ENCODE data around the gene SLC35A1. TPM values are rescaled to one million over a fixed set of nuclear protein-coding genes. Genes with fewer than 3 reads are reported as not detected.

SLC35A1 gene
- total RNA-seq, 1 experiment from 2014 or later = 9.9 TPM

DNA sequence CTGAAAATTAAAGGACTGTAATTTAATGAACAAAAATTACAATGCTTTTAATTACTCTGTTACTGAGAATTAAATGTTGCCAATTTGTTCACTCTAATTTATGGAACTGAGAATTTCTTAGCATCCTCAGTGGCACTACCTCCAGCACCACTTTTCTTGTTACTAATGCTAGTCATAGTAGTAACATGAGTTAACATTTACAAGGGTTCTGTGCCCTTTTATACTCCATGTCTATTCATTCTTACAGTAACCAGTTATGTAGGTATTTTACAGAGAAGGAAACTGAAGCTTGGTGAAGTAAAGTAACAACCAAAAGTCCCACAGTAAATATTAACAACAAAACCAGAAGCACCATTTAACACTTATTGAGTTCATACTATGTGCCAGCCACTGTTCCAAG is 82.7 kb downstream of the SLC35A1 start:
- no peaks in the 10 kb centered on the region for H3K27me3 ChIP-seq (ENCODE audit: low read length)
- DNase-seq = no peak
- no peaks in the 10 kb centered on the region for H3K9me3 ChIP-seq (ENCODE audit: low read length)
- no peaks in the 10 kb centered on the region for H4K20me1 ChIP-seq (ENCODE audit: low read length)
- no peaks in the 10 kb centered on the region for H3F3A ChIP-seq (ENCODE audit: low read length, unreplicated experiment)
- H3K36me3 ChIP-seq (ENCODE audit: low read depth, low read length) = no peaks in the 10 kb centered on the region
- POLR2A ChIA-PET (ENCODE audit: unreplicated experiment) = no interaction called here
- BruUV-seq (replicated peaks) = no TSS peak
- intact Hi-C loops (cut with micrococcal nuclease) = no loop called here
- no peak overlapping the region for H3K4me3 ChIP-seq (ENCODE audit: low read length)
- no peak overlapping the region for H3K27ac ChIP-seq (ENCODE audit: low read length)
- no peak for TF ChIP-seq EZH2 (IDR thresholded peaks at IDR 0.05; ENCODE audit: low read length, unreplicated experiment)
- TF ChIP-seq CTCF (conservative IDR thresholded peaks at IDR 0.05; ENCODE audit: low read depth, low read length) = no peak
- no peak for TF ChIP-seq EZH2phosphoT487 (IDR thresholded peaks at IDR 0.05; ENCODE audit: borderline replicate concordance, low read length)
- H3K79me2 ChIP-seq (ENCODE audit: low read length) = no peaks in the 10 kb centered on the region
- no peak overlapping the region for H3K9ac ChIP-seq (ENCODE audit: low read length)
- no peaks in the 10 kb centered on the region for H3K9me2 ChIP-seq (replicated peaks; ENCODE audit: low read length)
- no peak overlapping the region for H3K4me2 ChIP-seq (ENCODE audit: low read length)
- no peak overlapping the region for H2AFZ ChIP-seq (ENCODE audit: low read length)
- CTCF ChIA-PET = no interaction called here
- no peaks in the 10 kb centered on the region for H3K4me1 ChIP-seq (ENCODE audit: insufficient read depth, low read length)
- ATAC-seq = no peak

- Histone ChIP-seq H3K79me2 (ENCODE audit: low read length) (no peaks in the 10 kb centered on the region), H2AFZ (ENCODE audit: low read length) (no peak overlapping the region), H4K20me1 (ENCODE audit: low read length) (no peaks in the 10 kb centered on the region), H3K9me3 (ENCODE audit: low read length) (no peaks in the 10 kb centered on the region), H3K27ac (ENCODE audit: low read length) (no peak overlapping the region), H3F3A (ENCODE audit: low read length, unreplicated experiment) (no peaks in the 10 kb centered on the region), H3K4me2 (ENCODE audit: low read length) (no peak overlapping the region), H3K27me3 (ENCODE audit: low read length) (no peaks in the 10 kb centered on the region), H3K9me2 (replicated peaks; ENCODE audit: low read length) (no peaks in the 10 kb centered on the region), H3K4me1 (ENCODE audit: insufficient read depth, low read length) (no peaks in the 10 kb centered on the region), H3K36me3 (ENCODE audit: low read depth, low read length) (peaks cover 8% of the 10 kb centered on the region; the same call in 1 of the 2 replicates), H3K4me3 (ENCODE audit: low read length) (no peak overlapping the region), H3K9ac (ENCODE audit: low read length) (no peak overlapping the region)
- ChIA-PET CTCF (no interaction called here), POLR2A (ENCODE audit: unreplicated experiment) (no interaction called here)
- BruUV-seq (replicated peaks) = no TSS peak
- DNase-seq (no peak), ATAC-seq (no peak)
- no peak for TF ChIP-seq CTCF (conservative IDR thresholded peaks at IDR 0.05; ENCODE audit: low read depth, low read length)
- TF ChIP-seq EZH2phosphoT487 (IDR thresholded peaks at IDR 0.05; ENCODE audit: borderline replicate concordance, low read length) = no peak
- TF ChIP-seq EZH2 (IDR thresholded peaks at IDR 0.05; ENCODE audit: low read length, unreplicated experiment) = no peak
- intact Hi-C loops (cut with micrococcal nuclease) = no loop called here
Observed at GRCh38 chr6:87558446-87558845, 85.7 kb downstream of the SLC35A1 start.

DNA sequence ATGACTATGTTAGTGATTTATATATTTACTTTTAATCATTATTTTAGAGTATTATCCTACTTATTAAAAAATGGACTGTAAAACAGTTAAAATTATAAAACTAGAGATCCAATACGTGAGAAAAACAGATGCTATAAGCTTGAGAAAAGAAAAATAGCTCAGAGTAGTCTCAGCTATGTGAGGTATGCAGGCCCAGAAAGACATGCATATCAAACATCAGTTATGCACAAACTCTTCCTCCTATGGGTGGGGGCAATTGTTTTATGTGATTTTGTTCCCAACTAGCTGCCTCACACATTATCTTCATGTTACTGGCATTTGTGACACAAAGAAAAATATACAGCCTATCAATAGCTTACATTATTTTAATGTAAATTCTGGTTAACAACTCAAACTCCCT is 88.2 kb downstream of the SLC35A1 start:
- ATAC-seq = no peak

More for the DNA sequence above, 88.2 kb downstream of the SLC35A1 start:
- no TSS peak for BruUV-seq (replicated peaks)
- no peak for TF ChIP-seq EZH2phosphoT487 (IDR thresholded peaks at IDR 0.05; ENCODE audit: borderline replicate concordance, low read length)
- no peak for TF ChIP-seq CTCF (conservative IDR thresholded peaks at IDR 0.05; ENCODE audit: low read depth, low read length)
- H3K9me2 ChIP-seq (replicated peaks; ENCODE audit: low read length) = no peaks in the 10 kb centered on the region
- peaks cover 18% of the 10 kb centered on the region for H3K36me3 ChIP-seq (ENCODE audit: low read depth, low read length)
- intact Hi-C loops (cut with micrococcal nuclease) = no loop called here
- no peaks in the 10 kb centered on the region for H3K79me2 ChIP-seq (ENCODE audit: low read length)
- no peaks in the 10 kb centered on the region for H4K20me1 ChIP-seq (ENCODE audit: low read length)
- H2AFZ ChIP-seq (ENCODE audit: low read length) = no peak overlapping the region
- no peak overlapping the region for H3K4me3 ChIP-seq (ENCODE audit: low read length)
- no peaks in the 10 kb centered on the region for H3K27me3 ChIP-seq (ENCODE audit: low read length)
- H3K9me3 ChIP-seq (ENCODE audit: low read length) = no peaks in the 10 kb centered on the region
- ChIA-PET POLR2A (ENCODE audit: unreplicated experiment) (no interaction called here), CTCF (no interaction called here)
- no peaks in the 10 kb centered on the region for H3K4me1 ChIP-seq (ENCODE audit: insufficient read depth, low read length)
- no peaks in the 10 kb centered on the region for H3F3A ChIP-seq (ENCODE audit: low read length, unreplicated experiment)
- no peak overlapping the region for H3K27ac ChIP-seq (ENCODE audit: low read length)
- no peak overlapping the region for H3K4me2 ChIP-seq (ENCODE audit: low read length)
- DNase-seq = no peak
- no peak overlapping the region for H3K9ac ChIP-seq (ENCODE audit: low read length)

Other genes with a start within 250 kb of the SLC35A1 start
- gene SMIM8, start 150.4 kb upstream of the SLC35A1 start, total RNA-seq (2014; rRNA removed) = 3.4 and 5.0 TPM in 2 replicates
- gene GJB7, start 143.7 kb upstream of the SLC35A1 start, total RNA-seq (2014; rRNA removed) = 0.04 TPM in 1 of 2 replicates, not detected in the other
- gene C6orf163, start 128.2 kb upstream of the SLC35A1 start, total RNA-seq (2014; rRNA removed) = 0.62 and 0.69 TPM in 2 replicates
- 0.07 TPM in 1 of 2 replicates, not detected in the other for gene CFAP206, start 65.0 kb upstream of the SLC35A1 start, total RNA-seq (2014; rRNA removed)
- 12.7 and 14.8 TPM in 2 replicates for gene RARS2, start 117.0 kb downstream of the SLC35A1 start, total RNA-seq (2014; rRNA removed)
- 17.0 and 25.7 TPM in 2 replicates for gene ORC3, start 117.2 kb downstream of the SLC35A1 start, total RNA-seq (2014; rRNA removed)
- 15.1 and 21.4 TPM in 2 replicates for gene AKIRIN2, start 229.3 kb downstream of the SLC35A1 start, total RNA-seq (2014; rRNA removed)